Measurements from ENCODE around the gene ATOSB. TPM values are rescaled to one million over a fixed set of nuclear protein-coding genes. Genes with fewer than 3 reads are reported as not detected.

ATOSB gene
- total RNA-seq, 3 donors from 2014 or later = 32.3 to 35.0 (median 32.9) TPM

- Histone ChIP-seq H3K36me3 (ENCODE audit: low read depth) (no peaks in the 10 kb centered on the region), H3K4me1 (ENCODE audit: low read depth) (peaks cover 32% of the 10 kb centered on the region), H3K4me3 (peak overlapping the region; percentile 36), H3K9me3 (no peaks in the 10 kb centered on the region)
- TF ChIP-seq, protein P1, sequence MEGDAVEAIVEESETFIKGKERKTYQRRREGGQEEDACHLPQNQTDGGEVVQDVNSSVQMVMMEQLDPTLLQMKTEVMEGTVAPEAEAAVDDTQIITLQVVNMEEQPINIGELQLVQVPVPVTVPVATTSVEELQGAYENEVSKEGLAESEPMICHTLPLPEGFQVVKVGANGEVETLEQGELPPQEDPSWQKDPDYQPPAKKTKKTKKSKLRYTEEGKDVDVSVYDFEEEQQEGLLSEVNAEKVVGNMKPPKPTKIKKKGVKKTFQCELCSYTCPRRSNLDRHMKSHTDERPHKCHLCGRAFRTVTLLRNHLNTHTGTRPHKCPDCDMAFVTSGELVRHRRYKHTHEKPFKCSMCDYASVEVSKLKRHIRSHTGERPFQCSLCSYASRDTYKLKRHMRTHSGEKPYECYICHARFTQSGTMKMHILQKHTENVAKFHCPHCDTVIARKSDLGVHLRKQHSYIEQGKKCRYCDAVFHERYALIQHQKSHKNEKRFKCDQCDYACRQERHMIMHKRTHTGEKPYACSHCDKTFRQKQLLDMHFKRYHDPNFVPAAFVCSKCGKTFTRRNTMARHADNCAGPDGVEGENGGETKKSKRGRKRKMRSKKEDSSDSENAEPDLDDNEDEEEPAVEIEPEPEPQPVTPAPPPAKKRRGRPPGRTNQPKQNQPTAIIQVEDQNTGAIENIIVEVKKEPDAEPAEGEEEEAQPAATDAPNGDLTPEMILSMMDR (IDR thresholded peaks at IDR 0.05) = no peak
- intact Hi-C loops (cut with DNase I, micrococcal nuclease) = loop anchor here in 1 of 2 donors (10.0 kb wide), 1 partner anchor 364 kb away; no protein-coding TSS in a partner anchor
- ATAC-seq = peak; percentile 76
- DNase-seq = peak; percentile 98 to 99 (median 98)
Measured at GRCh38 chr9:35111001-35111933, 4.4 kb downstream of the ATOSB start.

- no peak for ATAC-seq
- intact Hi-C loops (cut with DNase I, micrococcal nuclease) = loop anchor here in 1 of 2 donors (10.0 kb wide), 1 partner anchor 364 kb away; no protein-coding TSS in a partner anchor
Measured at GRCh38 chr9:35110327-35110761, 5.3 kb downstream of the ATOSB start.

DNA sequence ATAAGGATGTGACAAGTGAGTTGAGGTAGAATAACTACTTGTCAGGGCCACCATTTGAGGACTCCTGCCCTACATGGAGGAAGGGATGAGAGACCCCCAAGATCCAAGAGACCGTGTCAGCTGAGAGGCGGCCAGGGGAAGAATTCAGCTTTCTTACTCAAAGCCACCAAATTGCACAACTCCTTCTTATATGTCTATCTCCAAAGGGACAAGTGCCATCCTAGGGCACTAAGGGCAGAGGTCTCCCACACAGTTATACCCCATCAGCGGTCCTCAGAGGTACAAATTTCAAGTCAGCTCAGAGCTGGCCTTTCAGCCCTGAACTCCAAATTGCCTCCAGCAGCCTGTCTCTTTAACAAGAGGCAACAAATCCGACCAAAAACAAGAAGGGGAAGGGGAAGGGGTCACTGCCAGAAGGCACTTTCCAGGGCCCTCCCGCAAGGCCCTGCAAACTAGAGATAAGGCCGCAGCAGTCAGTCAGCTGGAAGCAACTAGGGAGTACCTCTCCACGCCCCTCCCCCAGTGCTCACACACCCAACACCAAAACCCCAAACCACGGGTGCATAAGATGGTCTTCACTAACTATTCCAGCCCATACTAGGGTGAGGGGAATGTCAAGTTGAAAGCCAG is 6.6 kb downstream of the ATOSB start:
- DNase-seq (no peak), ATAC-seq (no peak)
- Histone ChIP-seq H3K4me3 (no peak overlapping the region), H3K9me3 (no peaks in the 10 kb centered on the region), H3K4me1 (ENCODE audit: low read depth) (peaks cover 20% of the 10 kb centered on the region), H3K36me3 (ENCODE audit: low read depth) (no peaks in the 10 kb centered on the region)
- intact Hi-C loops (cut with DNase I, micrococcal nuclease) = no loop called here
- TF ChIP-seq, protein P1 (IDR thresholded peaks at IDR 0.05) = no peak

More at GRCh38 chr9:35110327-35110761, 5.3 kb downstream of the ATOSB start:
- TF ChIP-seq, protein P1 (IDR thresholded peaks at IDR 0.05) = no peak
- Histone ChIP-seq H3K36me3 (ENCODE audit: low read depth) (no peaks in the 10 kb centered on the region), H3K9me3 (no peaks in the 10 kb centered on the region), H3K4me3 (no peak overlapping the region), H3K4me1 (ENCODE audit: low read depth) (peaks cover 32% of the 10 kb centered on the region)
- no peak for DNase-seq

GRCh38 chr9:35108461-35108860 is 7.2 kb downstream of the ATOSB start:
- intact Hi-C loops (cut with DNase I, micrococcal nuclease) = no loop called here
- ATAC-seq (no peak), DNase-seq (no peak)
- Histone ChIP-seq H3K9me3 (no peaks in the 10 kb centered on the region), H3K4me3 (no peak overlapping the region), H3K4me1 (ENCODE audit: low read depth) (peaks cover 14% of the 10 kb centered on the region), H3K36me3 (ENCODE audit: low read depth) (no peaks in the 10 kb centered on the region)
- TF ChIP-seq, protein P1 (IDR thresholded peaks at IDR 0.05) = no peak

DNA sequence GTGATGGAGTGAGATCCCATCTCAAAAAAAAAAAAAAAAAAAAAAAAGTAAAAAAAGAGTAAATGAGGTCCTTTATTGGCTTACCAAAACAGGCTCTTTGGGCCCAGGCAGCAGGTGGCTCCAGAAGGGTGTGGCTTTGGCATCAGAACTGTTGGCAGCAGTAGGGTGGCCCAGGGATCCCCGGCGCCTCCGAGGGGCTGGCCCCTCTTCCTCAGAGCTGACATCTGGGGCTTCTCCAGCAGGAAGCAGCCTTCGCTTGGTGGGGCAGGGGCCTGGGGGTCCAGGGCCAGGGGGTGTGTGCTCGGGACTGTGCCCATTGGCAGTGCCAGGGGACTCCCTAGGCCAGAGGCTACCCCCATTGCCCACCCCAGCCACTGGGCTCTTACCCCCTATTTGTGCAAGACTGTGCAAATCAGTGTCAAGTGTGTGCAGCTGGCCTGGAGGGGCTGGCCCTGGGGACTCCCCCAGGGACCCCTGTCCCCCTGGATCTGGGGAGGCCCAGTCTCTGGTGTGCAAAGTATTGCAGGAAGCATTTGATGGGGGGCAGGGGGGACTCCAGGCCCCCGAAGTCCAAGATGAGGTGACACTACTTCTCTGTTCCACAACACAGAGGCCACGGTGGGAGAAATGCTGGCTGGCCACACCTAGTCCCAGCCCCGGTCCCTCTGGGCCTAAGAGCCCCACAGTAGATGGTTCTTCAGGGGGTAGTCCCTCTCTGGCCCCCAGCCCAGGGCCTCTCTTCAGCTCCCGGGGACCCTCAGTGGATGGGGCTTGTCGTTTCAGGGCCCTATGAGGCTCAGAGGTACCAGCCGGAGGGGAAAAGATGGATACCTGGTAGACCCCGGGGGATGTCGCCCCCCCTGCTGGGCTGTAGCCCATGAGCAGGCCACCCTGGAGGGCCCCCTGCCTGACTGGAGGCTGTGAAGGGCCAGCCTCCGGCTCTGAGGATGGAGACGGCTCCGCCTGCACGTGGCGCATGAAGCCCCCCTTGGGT is 8.1 kb downstream of the ATOSB start:
- ATAC-seq (no peak), DNase-seq (no peak)
- Histone ChIP-seq H3K4me3 (no peak overlapping the region), H3K36me3 (ENCODE audit: low read depth) (no peaks in the 10 kb centered on the region), H3K9me3 (no peaks in the 10 kb centered on the region), H3K4me1 (ENCODE audit: low read depth) (peaks cover 11% of the 10 kb centered on the region)
- TF ChIP-seq, protein P1 (IDR thresholded peaks at IDR 0.05) = no peak
- intact Hi-C loops (cut with DNase I, micrococcal nuclease) = no loop called here

Data from mucosa of descending colon (tissue), 3 donors.